DND-41 (cell line): Measurements from ENCODE around the gene PRR14L.

ENCODE experiments used
- ATAC-seq: fragments of 200-7000 bp; cut with Tn5 transposase; 3 replicates; pipeline ENCODE4 v1.9.1; 2021; ENCODE audit warnings: low read depth; ENCODE audit not compliant: insufficient read depth
- DNase-seq: peaks from one replicate; pipeline ENCODE4 v3.0.0-alpha.2; 2020
- H2AFZ ChIP-seq: 2 replicates; pipeline ENCODE4 v1.6.0; 2012; ENCODE audit warnings: low read depth, low read length
- H3K27ac ChIP-seq: 2 replicates; pipeline ENCODE4 v1.5.1; 2012; ENCODE audit warnings: low read length, inconsistent platforms
- H3K27me3 ChIP-seq: fragments of 200-600 bp; sonication (generic); 2 replicates; pipeline ENCODE4 v1.6.0; 2012; ENCODE audit warnings: low read length, mild to moderate bottlenecking, inconsistent platforms; ENCODE audit not compliant: insufficient read depth, poor library complexity
- H3K36me3 ChIP-seq: 2 replicates; pipeline ENCODE4 v1.5.1; 2012; ENCODE audit warnings: low read length, inconsistent platforms; ENCODE audit not compliant: insufficient read depth
- H3K4me1 ChIP-seq: 2 replicates; pipeline ENCODE4 v1.5.1; 2012; ENCODE audit warnings: mild to moderate bottlenecking, low read length; ENCODE audit not compliant: insufficient read depth
- H3K4me2 ChIP-seq: 2 replicates; pipeline ENCODE4 v1.6.0; 2012; ENCODE audit warnings: mild to moderate bottlenecking, moderate library complexity, low read length, inconsistent platforms; ENCODE audit not compliant: insufficient read depth
- H3K4me3 ChIP-seq, 2 experiments: fragments of 200-600 bp in 1 of 2; shearing (Covaris generic) in 1 of 2; 2 replicates each; pipeline ENCODE4 v1.5.1; 2012 to 2016; ENCODE audit warnings: inconsistent platforms in 2 of 2, low read length in 2 of 2, mild to moderate bottlenecking in 2 of 2, low read depth in 1 of 2, moderate library complexity in 1 of 2
- H3K79me2 ChIP-seq: 2 replicates; pipeline ENCODE4 v1.6.0; 2012; ENCODE audit warnings: low read length, inconsistent platforms; ENCODE audit not compliant: insufficient read depth
- H3K9ac ChIP-seq: 2 replicates; pipeline ENCODE4 v1.6.0; 2012; ENCODE audit warnings: low read depth, mild to moderate bottlenecking, inconsistent platforms, low read length, moderate library complexity
- H3K9me3 ChIP-seq: 2 replicates; pipeline ENCODE4 v1.5.1; 2012; ENCODE audit warnings: low read length, moderate library complexity, mild to moderate bottlenecking, inconsistent platforms; ENCODE audit not compliant: insufficient read depth, severe bottlenecking
- H4K20me1 ChIP-seq: 2 replicates; pipeline ENCODE4 v1.6.0; 2012; ENCODE audit warnings: low read length; ENCODE audit not compliant: insufficient read depth
- CTCF ChIP-seq: IDR thresholded peaks from 2 replicates; pipeline ENCODE4 v1.5.1; 2012; ENCODE audit warnings: borderline replicate concordance, low read length, moderate library complexity, mild to moderate bottlenecking; ENCODE audit not compliant: poor library complexity, severe bottlenecking; ENCODE audit errors: extremely low read depth
- EZH2 ChIP-seq: IDR thresholded peaks from 3 replicates; pipeline ENCODE4 v1.6.1; 2012; ENCODE audit warnings: borderline replicate concordance, low read depth, mild to moderate bottlenecking, moderate library complexity, low read length, inconsistent platforms; ENCODE audit not compliant: severe bottlenecking

The PRR14L gene

GRCh38 chr22:31683181-31684105, 66.5 kb downstream of the PRR14L start:
- H3K27me3 ChIP-seq: no peaks in the 10 kb centered on the region
- H3K36me3 ChIP-seq: peaks cover 49% of the 10 kb centered on the region
- H3K4me3 ChIP-seq: no peak overlapping the region
- no peaks in the 10 kb centered on the region for H3K4me1 ChIP-seq
- DNase-seq: no peak
- no peak overlapping the region for H2AFZ ChIP-seq
- H3K79me2 ChIP-seq: no peaks in the 10 kb centered on the region
- no peak for ATAC-seq
- TF ChIP-seq EZH2: no peak
- no peaks in the 10 kb centered on the region for H4K20me1 ChIP-seq
- no peak overlapping the region for H3K4me2 ChIP-seq
- H3K27ac ChIP-seq: no peak overlapping the region
- H3K9me3 ChIP-seq: no peaks in the 10 kb centered on the region
- H3K9ac ChIP-seq: no peak overlapping the region

- H3K9me3 ChIP-seq: no peaks in the 10 kb centered on the region
- H3K79me2 ChIP-seq: no peaks in the 10 kb centered on the region
- H3K4me1 ChIP-seq: no peaks in the 10 kb centered on the region
- no peak overlapping the region for H3K27ac ChIP-seq
- DNase-seq (no peak), ATAC-seq (no peak)
- TF ChIP-seq EZH2 (no peak), CTCF (no peak)
- no peaks in the 10 kb centered on the region for H3K27me3 ChIP-seq
- no peak overlapping the region for H2AFZ ChIP-seq
- H3K4me2 ChIP-seq: no peak overlapping the region
- H3K4me3 ChIP-seq: no peak overlapping the region
- H3K9ac ChIP-seq: no peak overlapping the region
- H3K36me3 ChIP-seq: peaks cover 43% of the 10 kb centered on the region
- no peaks in the 10 kb centered on the region for H4K20me1 ChIP-seq
These were observed 67.2 kb downstream of the PRR14L start for GRCh38 chr22:31682751-31683150.

DNA sequence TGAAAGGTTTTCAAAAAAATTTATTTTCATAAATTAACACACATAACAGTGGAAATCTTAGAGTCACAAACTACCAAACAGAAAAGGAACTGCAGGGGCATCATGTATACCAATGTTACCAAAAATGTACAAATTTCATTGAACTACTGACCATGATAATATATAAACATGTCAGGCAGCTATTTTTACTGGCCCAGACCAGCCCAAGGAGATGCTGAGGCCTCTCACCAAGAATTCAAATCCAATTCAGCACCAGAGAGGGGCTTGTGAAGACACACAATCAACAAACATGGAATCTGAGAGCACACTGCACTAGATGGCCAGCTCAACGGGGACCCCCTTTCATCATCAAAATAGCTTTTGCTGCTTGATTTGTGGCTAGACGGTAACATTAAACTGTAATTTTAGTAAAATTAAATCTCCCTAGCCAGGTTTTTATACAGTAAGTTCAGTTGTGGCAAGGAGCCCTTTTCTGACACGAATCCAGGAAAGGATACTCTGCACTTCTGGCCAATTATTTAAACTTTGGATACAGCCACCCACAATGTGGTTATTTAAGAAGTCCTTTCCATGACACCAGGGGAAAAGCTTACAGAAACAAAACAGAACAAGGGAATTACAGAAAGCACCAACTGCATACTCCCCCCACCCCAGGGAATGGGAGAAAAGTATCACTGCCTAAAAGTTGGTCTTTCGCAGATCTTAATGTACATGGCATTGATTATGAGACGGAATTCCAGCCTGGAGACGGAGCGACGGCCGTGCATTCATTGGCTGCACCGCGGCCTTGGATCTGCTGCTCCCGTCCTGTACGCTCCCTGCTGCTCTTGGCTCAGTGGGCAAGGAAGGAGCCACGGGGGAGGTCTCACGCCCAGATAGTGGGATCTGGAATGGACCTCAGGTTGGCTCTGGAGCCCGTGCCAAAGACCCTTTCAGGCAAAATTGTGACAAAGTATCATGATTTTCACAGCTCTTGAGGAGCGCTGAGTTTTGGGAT, 68.3 kb downstream of the PRR14L start:
- Histone ChIP-seq H2AFZ (no peak overlapping the region), H3K4me2 (no peak overlapping the region), H3K4me3 (no peak overlapping the region), H3K9ac (no peak overlapping the region), H4K20me1 (no peaks in the 10 kb centered on the region), H3K9me3 (no peaks in the 10 kb centered on the region), H3K27me3 (no peaks in the 10 kb centered on the region), H3K4me1 (no peaks in the 10 kb centered on the region), H3K36me3 (peaks cover 38% of the 10 kb centered on the region), H3K27ac (no peak overlapping the region), H3K79me2 (no peaks in the 10 kb centered on the region)
- ATAC-seq: no peak
- TF ChIP-seq CTCF (no peak), EZH2 (no peak)
- no peak for DNase-seq
